Effector CD8-positive, alpha-beta T cell (primary cell): ENCODE data around the gene THUMPD2.
"Not testable (repeated sequence)": the region's sequence is repeated elsewhere in the genome, so short reads cannot be mapped to it uniquely, and the experiment has no call there.

Experiments
- DNase-seq: peaks from one replicate; lab custom pipeline; 2025; lab: John Stamatoyannopoulos, UW
- total RNA-seq, 4 experiments: gene quantifications; one replicate each; lab custom pipeline; 2026; lab: John Stamatoyannopoulos, UW

The THUMPD2 gene
- total RNA-seq = 10.6 to 14.7 (median 14.3) reads per million in 4 experiments

- peak; percentile 14 for DNase-seq
Observed at GRCh38 chr2:39778775-39779340, at the start of gene THUMPD2. THUMPD2 (minus strand) TSS chr2:39779258; CDS start chr2:39779239, 19 bp downstream.

- no peak for DNase-seq
Observed at GRCh38 chr2:39821871-39822270, 42.8 kb upstream of the THUMPD2 start.

GRCh38 chr2:39816845-39817244 is 37.8 kb upstream of the THUMPD2 start:
- no peak for DNase-seq

- DNase-seq = no peak
Observed at GRCh38 chr2:39816428-39816827, 37.4 kb upstream of the THUMPD2 start.

GRCh38 chr2:39805936-39806608 is 27.0 kb upstream of the THUMPD2 start:
- no peak for DNase-seq

DNA sequence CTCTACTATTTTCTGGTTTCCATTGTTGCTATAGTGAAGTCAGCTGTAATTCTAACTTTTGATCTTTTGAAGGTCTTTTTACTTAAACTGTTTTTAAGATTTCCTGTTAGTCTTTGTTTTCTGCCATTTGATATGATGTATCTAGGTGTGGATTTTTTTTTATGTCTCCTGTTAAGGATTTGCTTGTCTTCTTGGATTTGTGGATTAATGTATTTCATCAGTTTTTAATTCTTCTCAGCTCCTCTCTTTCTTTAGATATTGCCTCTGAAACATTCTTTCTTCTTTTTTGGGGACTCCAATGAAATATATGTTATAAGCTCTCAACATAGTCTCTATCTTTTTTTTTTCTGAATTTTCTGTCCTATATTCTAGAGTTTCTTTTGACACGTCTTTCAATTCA is 24.8 kb upstream of the THUMPD2 start:
- DNase-seq = no peak

- no peak for DNase-seq
Observed at GRCh38 chr2:39800752-39801151, 21.7 kb upstream of the THUMPD2 start.

DNA sequence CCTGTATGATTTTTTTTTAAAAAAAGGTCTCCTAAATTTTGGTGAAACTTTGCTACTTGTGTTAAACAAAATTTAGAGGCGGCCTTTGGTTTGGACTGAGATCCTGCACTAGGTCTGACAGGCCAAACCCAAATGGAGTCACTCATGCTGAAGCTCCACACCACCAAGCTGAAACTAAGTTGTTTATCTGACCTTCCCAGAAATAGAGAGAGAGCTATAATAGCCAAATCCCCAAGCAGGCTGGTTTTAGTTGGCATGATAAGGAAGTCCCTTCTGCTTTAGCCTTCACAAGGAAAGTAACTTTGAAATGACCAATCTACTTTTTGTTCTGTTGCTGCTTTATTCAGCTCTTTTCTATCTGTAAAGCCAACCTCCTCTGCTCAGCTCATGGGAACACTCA is 17.1 kb upstream of the THUMPD2 start:
- DNase-seq = no peak

- not testable (repeated sequence) for DNase-seq
Observed at GRCh38 chr2:39790216-39790818, 11.3 kb upstream of the THUMPD2 start.

- no peak for DNase-seq
Observed at GRCh38 chr2:39787950-39788349, 8.9 kb upstream of the THUMPD2 start.

DNA sequence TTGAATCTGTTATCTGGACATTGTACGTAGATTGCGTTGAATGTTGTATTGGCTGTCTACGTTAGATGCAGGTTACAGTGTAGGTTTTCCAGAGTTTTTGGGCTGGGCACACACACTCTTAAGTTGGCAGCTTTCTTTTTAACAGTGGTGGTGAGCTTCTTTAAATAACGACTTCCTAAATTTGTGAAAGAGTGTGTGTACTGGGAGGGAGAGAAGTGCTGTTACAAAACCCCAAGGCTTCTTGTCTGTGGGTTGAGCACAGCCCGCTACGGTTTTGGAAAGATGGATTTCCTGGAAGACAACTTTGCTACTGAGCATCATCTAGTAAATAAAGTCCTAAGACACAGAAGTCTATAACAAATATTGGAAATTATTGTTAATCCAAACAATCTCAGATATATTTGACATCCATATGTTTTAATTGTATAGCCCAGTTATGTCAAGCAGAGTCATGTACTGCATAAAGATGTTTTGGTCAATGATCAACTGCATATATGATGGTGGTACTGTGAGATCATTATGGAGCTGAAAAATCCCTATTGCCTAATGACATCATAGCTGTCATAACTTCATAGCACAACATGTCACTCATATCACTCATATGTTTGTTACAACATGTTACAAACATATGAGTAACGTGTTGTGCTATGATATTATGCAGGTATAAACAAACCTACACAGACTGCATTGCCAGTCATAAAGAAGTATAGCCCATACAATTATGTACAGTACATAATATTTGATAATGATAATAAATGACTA is 7.9 kb upstream of the THUMPD2 start:
- no peak for DNase-seq

DNA sequence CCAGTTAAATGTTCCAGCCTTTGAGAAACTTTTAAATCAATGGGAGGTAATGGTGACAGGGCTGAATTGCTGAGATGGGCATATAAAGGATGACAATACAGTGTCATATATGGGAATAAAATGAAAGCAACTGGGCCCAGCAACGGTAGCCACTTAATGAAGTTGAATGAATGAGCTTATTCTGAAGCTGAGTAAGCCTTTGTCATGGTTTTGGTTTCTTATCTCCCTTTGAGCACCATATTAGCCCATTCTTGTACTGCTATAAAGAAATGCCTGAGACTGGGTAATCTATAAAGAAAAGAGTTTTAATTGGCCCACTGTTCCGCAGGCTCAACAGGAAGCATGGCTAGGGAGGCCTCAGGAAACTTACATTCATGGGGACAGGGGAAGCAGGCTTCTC is 3.5 kb upstream of the THUMPD2 start:
- no peak for DNase-seq

- DNase-seq = no peak
Observed at GRCh38 chr2:39781697-39782096, 2.6 kb upstream of the THUMPD2 start.

DNA sequence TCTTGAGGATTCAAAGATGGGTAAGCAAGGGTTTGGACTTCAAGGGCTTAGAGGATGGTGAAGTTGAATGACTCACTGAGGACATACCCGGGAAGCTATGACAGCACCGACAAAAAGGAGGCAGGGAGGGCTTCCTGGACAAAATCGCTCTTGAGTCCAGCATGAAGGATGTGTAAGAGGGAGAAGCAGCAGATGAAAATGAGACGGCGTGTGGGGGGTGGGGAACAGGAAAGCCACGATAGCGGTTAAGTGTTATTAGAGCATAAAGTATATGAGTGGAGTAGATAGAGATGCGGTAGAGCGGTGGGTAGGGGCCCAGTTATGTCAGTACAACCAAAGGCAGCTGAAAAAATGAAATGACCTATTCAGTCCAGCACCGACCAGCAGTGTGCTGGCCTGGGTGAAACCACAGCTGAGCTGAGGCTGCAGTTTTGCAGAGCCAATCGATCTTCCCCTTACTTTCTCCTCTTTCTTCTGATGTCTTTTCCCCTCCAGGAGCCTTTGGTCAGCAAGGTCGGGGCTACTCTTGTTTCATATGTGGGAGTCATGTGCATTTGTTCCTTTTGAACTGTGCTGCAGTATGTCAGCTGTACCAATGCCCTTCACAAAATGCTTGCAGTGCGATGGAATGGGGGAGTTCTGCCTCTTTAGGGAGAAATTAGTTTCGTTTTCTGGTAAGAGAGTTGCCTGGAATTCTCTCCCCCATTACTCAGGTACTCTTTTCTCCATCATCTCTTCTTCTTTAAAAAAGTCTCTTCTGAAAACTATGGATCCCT is 2.0 kb upstream of the THUMPD2 start:
- DNase-seq = no peak

- DNase-seq = no peak
Observed at GRCh38 chr2:39779927-39780326, 869 bp upstream of the THUMPD2 start.

DNA sequence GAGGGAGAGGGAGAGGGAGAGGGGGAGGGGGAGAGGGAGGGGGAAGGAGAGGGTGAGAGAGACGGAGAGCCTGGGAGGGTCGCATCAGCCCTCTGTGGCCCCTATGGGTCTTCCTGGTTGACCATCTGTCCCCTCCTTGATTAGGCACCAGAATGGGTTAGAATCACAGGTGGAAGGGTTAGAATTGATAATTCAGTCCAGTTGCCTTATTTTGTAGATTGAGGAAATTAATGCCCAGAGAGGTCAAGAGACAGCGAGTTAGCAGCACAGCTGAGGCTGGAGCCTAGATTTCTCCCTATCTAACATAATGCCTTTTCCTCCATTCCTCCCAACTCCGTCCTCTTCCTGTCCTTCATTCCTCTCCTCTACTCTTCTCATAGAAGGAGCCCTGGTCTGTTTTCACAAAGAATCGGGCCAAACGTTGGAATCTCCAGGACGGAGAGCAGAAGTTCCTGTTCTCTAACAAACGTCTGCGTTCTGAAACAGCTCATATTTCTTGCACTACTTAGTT is 338 bp upstream of the THUMPD2 start:
- no peak for DNase-seq

- no peak for DNase-seq
Observed at GRCh38 chr2:39778233-39778632, 825 bp downstream of the THUMPD2 start.

- no peak for DNase-seq
Observed at GRCh38 chr2:39772812-39773152, 6.3 kb downstream of the THUMPD2 start.

- DNase-seq = no peak
Observed at GRCh38 chr2:39772086-39772811, 6.8 kb downstream of the THUMPD2 start.

DNA sequence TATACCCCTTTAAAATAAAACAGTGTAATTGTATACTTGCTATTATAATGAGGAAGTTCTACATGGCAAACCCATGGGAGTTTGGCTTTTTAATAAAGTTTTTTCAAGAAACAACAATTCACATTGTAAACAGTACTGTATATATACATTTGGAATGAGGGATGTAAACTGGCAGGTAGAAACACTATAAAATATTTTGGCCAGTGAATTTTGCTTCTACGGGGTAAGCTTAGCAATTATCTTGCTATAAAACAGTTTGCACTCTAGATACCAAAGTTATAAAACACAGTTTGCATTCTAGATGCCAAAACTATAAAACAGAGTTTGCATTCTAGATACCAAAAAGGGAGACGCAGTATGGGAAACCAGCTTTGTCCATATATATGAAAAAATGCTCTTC is 16.6 kb downstream of the THUMPD2 start:
- DNase-seq = no peak

DNA sequence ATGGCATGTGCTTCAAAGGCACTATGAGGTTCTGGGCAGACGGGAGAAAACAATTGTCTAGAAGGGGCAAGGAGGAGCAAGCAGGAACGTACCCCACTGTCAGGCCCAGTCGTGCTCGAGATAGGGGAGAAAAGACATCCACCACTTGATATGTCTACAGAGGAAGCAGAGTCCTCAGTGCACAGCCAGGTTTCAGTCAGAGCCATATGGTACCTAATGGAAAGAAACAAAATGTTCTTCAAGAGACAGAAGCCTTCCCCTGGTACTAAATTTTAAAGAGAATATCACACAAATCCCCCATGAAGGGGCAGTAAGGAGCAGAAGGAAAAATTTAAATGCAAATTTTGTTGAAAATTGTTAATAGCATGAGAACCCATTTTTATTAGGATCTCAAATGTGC is 21.9 kb downstream of the THUMPD2 start:
- DNase-seq = no peak
